HCT116 (cell line): ENCODE measurements around the gene ZFP36L2. TPM values are rescaled to one million over a fixed set of nuclear protein-coding genes. Genes with fewer than 3 reads are reported as not detected.

Source experiments
- ATAC-seq: fragments of 200-7000 bp; cut with Tn5 transposase; 2 replicates; pipeline ENCODE4 v1.9.1; 2020; ENCODE audit warnings: mild to moderate bottlenecking, moderate library complexity
- BruUV-seq: library from RNA; stranded (reverse); fragments of 400-500 nt; replicated peaks from 2 replicates; lab custom pipeline; 2021; lab: Mats Ljungman, UMichigan
- CTCF ChIA-PET: fragments of 300-600 bp; sonication (Branson Sonifier 250); formaldehyde crosslinking; loops from one replicate; lab custom pipeline; 2021; ENCODE audit warnings: antibody characterized with exemption; lab: Charles Lee
- POLR2A ChIA-PET: fragments of 300-600, 350-600 bp; sonication (Branson Sonifier 250); formaldehyde crosslinking; loops from one replicate; lab custom pipeline; 2021; ENCODE audit warnings: antibody characterized with exemption; lab: Charles Lee
- RAD21 ChIA-PET, 2 experiments: fragments of 300-600 bp; sonication (Branson Sonifier 250); formaldehyde crosslinking; loops; one replicate each; lab custom pipeline; 2023; ENCODE audit warnings: low total read pairs in 2 of 2; ENCODE audit not compliant: uncharacterized antibody in 2 of 2, unreplicated experiment in 2 of 2, low non-redundant PET in 1 of 2; lab: Charles Lee
- DNase-seq: peaks from one replicate; pipeline ENCODE4 v3.0.0-alpha.2; 2010; ENCODE audit warnings: low read depth, low spot score
- H2AFZ ChIP-seq: fragments of 200-600 bp; shearing (Covaris generic), sonication (generic); 2 replicates; pipeline ENCODE4 v1.6.1; 2017; ENCODE audit warnings: low read depth, mixed run types, mixed read lengths, antibody characterized with exemption, low read length; ENCODE audit not compliant: poor library complexity, severe bottlenecking
- H3K27ac ChIP-seq: 2 replicates; pipeline ENCODE4 v1.5.1; 2012; ENCODE audit warnings: low read depth, low read length
- H3K27me3 ChIP-seq: fragments of 200-600 bp; sonication (generic); 2 replicates; pipeline ENCODE4 v1.6.1; 2016; ENCODE audit warnings: mixed run types, low read length, mixed read lengths; ENCODE audit not compliant: insufficient read depth
- H3K36me3 ChIP-seq, 2 experiments: fragments of 200-500 bp in 1 of 2; fragments of 200-600 bp in 1 of 2; sonication (Bioruptor generic) in 1 of 2; sonication (generic) in 1 of 2; 2 replicates each; pipeline versions ENCODE4 v1.5.1 to v1.6.1; 2014 to 2016; ENCODE audit warnings: low read length in 2 of 2, inconsistent platforms in 1 of 2, mixed read lengths in 1 of 2, mixed run types in 1 of 2; ENCODE audit not compliant: insufficient read depth in 2 of 2, control insufficient read depth in 1 of 2
- H3K4me1 ChIP-seq, 2 experiments: fragments of 200-600 bp in 1 of 2; sonication (generic) in 1 of 2; 2 replicates each; pipeline versions ENCODE4 v1.5.1 to v1.6.1; 2012 to 2017; ENCODE audit warnings: low read length in 2 of 2, inconsistent platforms in 1 of 2, mild to moderate bottlenecking in 1 of 2, mixed read lengths in 1 of 2, mixed run types in 1 of 2, moderate library complexity in 1 of 2; ENCODE audit not compliant: insufficient read depth in 2 of 2, control insufficient read depth in 1 of 2
- H3K4me2 ChIP-seq: fragments of 200-600 bp; sonication (generic); 2 replicates; pipeline ENCODE4 v1.6.1; 2017; ENCODE audit warnings: mixed run types, low read length, mixed read lengths
- H3K4me3 ChIP-seq, 2 experiments: fragments of 200-600 bp in 1 of 2; sonication (generic) in 1 of 2; replicated peaks in 1 of 2; 2 replicates each; pipeline ENCODE4 v1.5.1; 2011 to 2016; ENCODE audit warnings: low read length in 2 of 2, control low read depth in 1 of 2, low read depth in 1 of 2, mild to moderate bottlenecking in 1 of 2, mixed read lengths in 1 of 2, mixed run types in 1 of 2
- H3K79me2 ChIP-seq: fragments of 200-600 bp; sonication (generic); 2 replicates; pipeline ENCODE4 v1.6.1; 2017; ENCODE audit warnings: mild to moderate bottlenecking, mixed run types, low read length, moderate library complexity, mixed read lengths; ENCODE audit not compliant: insufficient read depth
- H3K9ac ChIP-seq: fragments of 200-600 bp; sonication (generic); 2 replicates; pipeline ENCODE4 v1.6.1; 2016; ENCODE audit warnings: low read length, mixed read lengths
- H3K9me2 ChIP-seq: fragments of 200-600 bp; sonication (generic), shearing (Covaris generic); 2 replicates; pipeline ENCODE4 v1.6.1; 2017; ENCODE audit warnings: mixed run types, mild to moderate bottlenecking, moderate library complexity; ENCODE audit not compliant: insufficient read depth
- H3K9me3 ChIP-seq, 2 experiments: fragments of 200-500 bp in 1 of 2; fragments of 200-600 bp in 1 of 2; sonication (Bioruptor generic) in 1 of 2; sonication (generic) in 1 of 2; 2 replicates each; pipeline ENCODE4 v1.6.1; 2014 to 2017; ENCODE audit warnings: low read length in 2 of 2, mixed read lengths in 2 of 2, inconsistent platforms in 1 of 2, low read depth in 1 of 2, mild to moderate bottlenecking in 1 of 2, mixed run types in 1 of 2, moderate library complexity in 1 of 2; ENCODE audit not compliant: control insufficient read depth in 1 of 2, insufficient read depth in 1 of 2
- H4K20me1 ChIP-seq: fragments of 200-600 bp; sonication (generic), shearing (Covaris generic); 2 replicates; pipeline ENCODE4 v1.6.1; 2017; ENCODE audit warnings: mixed run types, mild to moderate bottlenecking, moderate library complexity; ENCODE audit not compliant: insufficient read depth
- CEBPB ChIP-seq: IDR thresholded peaks from 2 replicates; pipeline ENCODE4 v1.6.1; 2012; ENCODE audit warnings: low read depth
- POLR2A ChIP-seq: IDR thresholded peaks from 2 replicates; pipeline ENCODE4 v1.7.0; 2011; ENCODE audit warnings: borderline replicate concordance; ENCODE audit not compliant: insufficient read depth, insufficient read length; ENCODE audit errors: extremely low read depth
- POLR2AphosphoS5 ChIP-seq: IDR thresholded peaks from 2 replicates; pipeline ENCODE4 v1.6.1; 2011; ENCODE audit warnings: mild to moderate bottlenecking, low read depth, low read length, moderate library complexity
- RAD21 ChIP-seq: IDR thresholded peaks from 2 replicates; pipeline ENCODE4 v1.6.1; 2012; ENCODE audit warnings: low read depth, mild to moderate bottlenecking
- SIN3A ChIP-seq: IDR thresholded peaks from 2 replicates; pipeline ENCODE4 v1.6.1; 2012; ENCODE audit warnings: low read depth
- YY1 ChIP-seq: IDR thresholded peaks from 2 replicates; pipeline ENCODE4 v1.6.1; 2011; ENCODE audit warnings: low read length, low read depth, moderate library complexity, mild to moderate bottlenecking; ENCODE audit not compliant: insufficient replicate concordance; ENCODE audit errors: extremely low read depth
- ZFX ChIP-seq: fragments of 450-650 bp; IDR thresholded peaks from 2 replicates; pipeline ENCODE4 v1.6.1; 2017
- intact Hi-C: fragments of 100-400 bp; cut with micrococcal nuclease; formaldehyde crosslinking; loops from 2 replicates; pipeline ENCODE4 v1.10.0; 2022
- total RNA-seq: library from RNA; stranded (reverse); gene quantifications from one replicate; pipeline ENCODE4 v1.2.1, GENCODE V29; 2021; ENCODE audit not compliant: unreplicated experiment

ZFP36L2 gene
- total RNA-seq, 1 experiment from 2014 or later, result 30.3 TPM

- ChIA-PET CTCF (interaction anchor here (1.0 kb wide), 1 partner anchor 196 kb away, joined by 3 read pairs; no protein-coding TSS in a partner anchor), POLR2A (interaction anchor here (1.6 kb wide), 1 partner anchor 20 kb away, joined by 4 read pairs; no protein-coding TSS in a partner anchor), RAD21 (interaction anchor here in 1 of 2 experiments (0.6 to 0.7 kb wide), 2 partner anchors 58 to 351 kb away, joined by 4 to 10 read pairs; no protein-coding TSS in a partner anchor)
- peaks cover 45 to 63% of the 10 kb centered on the region in 2 experiments for H3K4me1 ChIP-seq
- TF ChIP-seq ZFX (peak; percentile 90), SIN3A (no peak)
- H3K4me3 ChIP-seq, result peak overlapping the region; percentile 67 to 81
- no peak for DNase-seq
- peaks cover 10 to 12% of the 10 kb centered on the region in 2 experiments; a peak in 3 of 4 replicates for H3K36me3 ChIP-seq
- BruUV-seq, result no TSS peak
- peak overlapping the region; percentile 91 for H3K4me2 ChIP-seq
- H3K9me3 ChIP-seq, result no peaks in the 10 kb centered on the region
- intact Hi-C loops, result no loop called here
- no peak overlapping the region for H2AFZ ChIP-seq
- H3K27me3 ChIP-seq, result no peaks in the 10 kb centered on the region
- no peaks in the 10 kb centered on the region for H3K9me2 ChIP-seq
- H3K79me2 ChIP-seq, result peaks cover 39% of the 10 kb centered on the region
- H3K9ac ChIP-seq, result peak overlapping the region; percentile 81
- H4K20me1 ChIP-seq, result no peaks in the 10 kb centered on the region
- peak overlapping the region; percentile 90 for H3K27ac ChIP-seq
- ATAC-seq, result peak; percentile 36
Measured at GRCh38 chr2:43220229-43220751, 6.1 kb downstream of the ZFP36L2 start.

- RAD21 ChIA-PET, result interaction anchor here (0.6 to 0.7 kb wide), 3 partner anchors 50 to 350 kb away, joined by 4 to 10 read pairs (median 4); no protein-coding TSS in a partner anchor
- BruUV-seq, result TSS peak; percentile 82
- H3K4me1 ChIP-seq, result peaks cover 45 to 58% of the 10 kb centered on the region in 2 experiments
Measured at GRCh38 chr2:43219383-43220228, 6.8 kb downstream of the ZFP36L2 start.

More at GRCh38 chr2:43219383-43220228, 6.8 kb downstream of the ZFP36L2 start:
- H3K9me2 ChIP-seq, result no peaks in the 10 kb centered on the region
- peak overlapping the region; percentile 67 to 81 for H3K4me3 ChIP-seq
- no peaks in the 10 kb centered on the region for H3K27me3 ChIP-seq
- H3K79me2 ChIP-seq, result peaks cover 32% of the 10 kb centered on the region
- H2AFZ ChIP-seq, result peak overlapping the region; percentile 63
- H3K4me2 ChIP-seq, result peak overlapping the region; percentile 91
- no peaks in the 10 kb centered on the region for H3K9me3 ChIP-seq
- intact Hi-C loops, result no loop called here
- peak overlapping the region; percentile 90 for H3K27ac ChIP-seq
- H4K20me1 ChIP-seq, result no peaks in the 10 kb centered on the region
- TF ChIP-seq POLR2A (peak; percentile 46), YY1 (peak; percentile 3), RAD21 (no peak), POLR2AphosphoS5 (peak; percentile 69), CEBPB (no peak)
- peaks cover 10 to 12% of the 10 kb centered on the region in 2 experiments; a peak in 3 of 4 replicates for H3K36me3 ChIP-seq
- DNase-seq (peak; percentile 75), ATAC-seq (peak; percentile 86)
- peak overlapping the region; percentile 81 for H3K9ac ChIP-seq
- ChIA-PET POLR2A (interaction anchor here (0.6 to 1.6 kb wide), 2 partner anchors 20 to 246 kb away, joined by 4 to 5 read pairs; no protein-coding TSS in a partner anchor), CTCF (no interaction called here)
